Neural cell (in vitro differentiated cells): ENCODE data around the gene NACC2.

Experiments used
- CTCF ChIP-seq: fragments of 450-650 bp; IDR thresholded peaks from 2 replicates; pipeline ENCODE4 v1.5.1; 2014; ENCODE audit warnings: antibody characterized with exemption, mild to moderate bottlenecking, moderate library complexity; ENCODE audit not compliant: poor library complexity, severe bottlenecking
- EP300 ChIP-seq: fragments of 450-650 bp; conservative IDR thresholded peaks from 2 replicates; pipeline ENCODE4 v1.6.1; 2014; ENCODE audit warnings: antibody characterized with exemption, mild to moderate bottlenecking, moderate library complexity; ENCODE audit not compliant: poor library complexity, severe bottlenecking
- EZH2 ChIP-seq: fragments of 200-600, 300-800 bp; shearing (Covaris generic), sonication (generic); IDR thresholded peaks from 2 replicates; pipeline ENCODE4 v1.6.1; 2014; ENCODE audit warnings: antibody characterized with exemption, low read length, borderline replicate concordance, mild to moderate bottlenecking; ENCODE audit not compliant: insufficient read depth, poor library complexity, severe bottlenecking
- POLR2AphosphoS5 ChIP-seq: IDR thresholded peaks from 2 replicates; pipeline ENCODE4 v1.6.1; 2012
- SMC3 ChIP-seq: fragments of 450-650 bp; conservative IDR thresholded peaks from 2 replicates; pipeline ENCODE4 v1.6.1; 2014; ENCODE audit warnings: antibody characterized with exemption, mild to moderate bottlenecking, moderate library complexity; ENCODE audit not compliant: poor library complexity
- TAF1 ChIP-seq: IDR thresholded peaks from 2 replicates; pipeline ENCODE4 v1.6.1; 2012; ENCODE audit warnings: low read depth

- TF ChIP-seq EZH2 (no peak), CTCF (no peak), EP300 (no peak), TAF1 (no peak), POLR2AphosphoS5 (no peak), SMC3 (no peak)
Measured at GRCh38 chr9:136099542-136099941, 4.5 kb upstream of the NACC2 start.
